Activated CD4-positive, alpha-beta T cell treated with anti-CD3 and anti-CD28 coated beads, Interleukin-2, amount 50 U/mL, for 24 hours (primary cell): ENCODE data around the gene GPR17.

Experiments used
- DNase-seq, 2 donors: peaks; one replicate each; pipeline ENCODE4 v3.0.0-alpha.2; 2020; ENCODE audit warnings: low read depth in 1 of 2, low spot score in 1 of 2

Gene GPR17, protein sequence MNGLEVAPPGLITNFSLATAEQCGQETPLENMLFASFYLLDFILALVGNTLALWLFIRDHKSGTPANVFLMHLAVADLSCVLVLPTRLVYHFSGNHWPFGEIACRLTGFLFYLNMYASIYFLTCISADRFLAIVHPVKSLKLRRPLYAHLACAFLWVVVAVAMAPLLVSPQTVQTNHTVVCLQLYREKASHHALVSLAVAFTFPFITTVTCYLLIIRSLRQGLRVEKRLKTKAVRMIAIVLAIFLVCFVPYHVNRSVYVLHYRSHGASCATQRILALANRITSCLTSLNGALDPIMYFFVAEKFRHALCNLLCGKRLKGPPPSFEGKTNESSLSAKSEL

GRCh38 chr2:127645395-127646291, at the start of gene GPR17:
Gene GPR17 (plus strand): TSS chr2:127646153. CDS start chr2:127650736, 4,583 bp downstream.
- DNase-seq, result no peak

DNA sequence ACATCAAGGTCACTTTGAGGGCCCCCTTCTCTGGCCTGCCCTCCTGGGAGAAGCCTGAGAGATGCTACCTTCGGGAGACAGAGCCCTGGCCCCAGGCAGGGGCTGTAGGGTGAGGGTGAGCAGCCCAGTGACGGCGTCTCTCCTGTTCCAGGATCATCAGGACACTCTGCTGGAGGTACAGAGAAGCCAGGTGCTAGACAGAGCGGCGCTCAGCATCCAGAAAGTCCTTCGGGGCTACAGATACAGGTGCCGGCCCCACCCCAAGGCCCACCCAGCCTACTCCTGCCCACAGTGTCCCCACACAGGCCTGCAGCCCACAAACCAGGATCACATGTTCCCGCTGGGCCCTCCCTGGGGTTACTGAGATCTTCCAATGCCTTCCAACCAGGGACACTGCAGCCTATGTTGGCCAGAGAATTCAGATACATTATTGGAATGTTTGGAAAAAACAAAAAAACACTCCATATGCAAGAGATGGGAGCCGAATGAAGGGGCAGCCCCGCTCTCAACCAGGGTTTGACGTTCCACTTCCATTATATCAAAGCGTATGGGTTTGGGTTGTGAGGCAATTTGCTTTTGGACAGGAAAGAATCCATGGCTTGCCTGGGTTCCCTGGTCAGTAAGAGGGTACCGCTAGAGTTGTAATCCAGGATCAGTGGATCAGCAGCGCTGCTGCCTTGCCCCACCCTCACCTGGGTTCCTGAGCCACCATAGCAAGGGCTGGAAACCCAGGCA, 49.5 kb upstream of the GPR17 start:
- no peak for DNase-seq

DNA sequence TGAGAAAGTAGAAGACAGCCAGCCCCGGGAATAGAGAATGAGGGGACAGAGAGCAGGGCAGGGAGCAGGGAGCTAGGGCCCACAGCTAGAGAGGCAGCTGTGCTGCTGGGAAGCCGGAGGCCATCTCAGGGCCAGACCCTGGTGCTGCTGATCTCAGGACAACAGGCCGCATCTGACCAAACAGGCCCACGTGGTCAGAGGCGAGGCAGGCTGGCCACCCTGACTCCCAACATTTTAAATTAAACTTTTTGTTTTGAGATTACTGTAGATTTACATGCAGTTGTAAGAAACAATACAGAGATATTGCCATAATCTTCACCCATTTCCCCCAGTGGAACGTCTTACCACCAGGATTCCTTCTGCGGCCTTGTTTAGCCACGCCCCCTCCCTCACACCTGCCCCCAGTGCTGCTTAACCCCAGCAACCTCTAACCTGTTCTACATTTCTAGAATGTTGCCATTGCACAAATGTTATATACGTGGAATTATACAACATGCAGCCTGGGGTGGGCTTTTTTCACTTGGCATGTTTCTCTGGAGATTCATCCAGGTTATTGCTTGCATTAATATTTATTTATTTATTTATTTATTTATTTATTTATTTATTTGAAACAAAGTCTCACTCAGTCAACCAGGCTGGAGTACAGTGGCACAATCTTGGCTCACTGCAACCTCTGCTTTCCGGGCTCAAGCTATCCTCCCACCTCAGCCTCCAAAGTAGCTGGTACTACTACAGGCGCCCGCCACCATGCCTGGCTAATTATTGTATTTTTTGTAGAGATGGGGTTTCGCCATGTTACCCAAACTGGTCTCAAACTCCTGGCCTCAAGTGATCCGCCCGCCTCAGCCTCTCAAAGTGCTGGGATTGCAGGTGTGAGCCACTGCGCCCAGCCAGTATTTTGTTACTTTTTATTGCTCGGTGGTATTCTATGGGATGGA, 48.6 kb upstream of the GPR17 start:
- DNase-seq, result no peak

DNA sequence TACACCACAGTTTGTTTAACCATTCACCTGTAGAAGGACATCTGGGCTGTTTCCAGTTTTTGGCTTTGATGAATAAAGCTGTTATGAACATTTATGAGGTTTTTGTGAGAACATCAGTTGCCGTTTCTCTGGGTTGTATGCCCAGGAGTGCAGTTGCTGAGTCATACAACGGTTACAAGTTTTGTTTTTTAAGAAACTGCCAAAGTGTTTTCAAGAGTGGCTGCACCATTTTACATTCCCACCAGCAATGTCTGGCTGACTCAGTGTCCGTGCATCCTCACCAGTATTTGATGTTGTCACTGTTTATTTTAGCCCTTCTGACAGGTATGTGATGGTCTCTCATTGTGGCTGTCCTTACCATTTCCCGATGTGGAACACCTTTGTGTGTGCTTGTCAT, 48.0 kb upstream of the GPR17 start:
- no peak for DNase-seq

DNA sequence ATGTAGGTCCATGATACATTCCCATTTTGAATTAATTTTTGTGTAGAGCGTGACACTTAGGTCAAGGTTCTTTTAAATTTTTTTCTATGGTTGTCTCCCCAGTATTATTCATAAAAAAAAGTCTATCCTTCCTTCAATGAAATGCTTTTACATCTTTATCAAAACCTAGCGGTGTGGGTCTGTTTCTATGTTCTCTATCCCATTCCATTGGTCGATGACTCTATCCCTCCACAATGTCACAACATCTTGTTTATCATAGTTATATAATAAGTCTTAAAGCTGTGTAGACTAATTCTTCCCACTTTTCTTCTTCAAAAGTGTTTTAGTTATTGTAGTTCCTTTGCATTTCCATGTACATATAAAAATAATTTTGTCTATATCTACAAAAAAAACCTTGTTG, 47.2 kb upstream of the GPR17 start:
- no peak for DNase-seq

GRCh38 chr2:127599211-127599610, 46.7 kb upstream of the GPR17 start:
- DNase-seq, result no peak

DNA sequence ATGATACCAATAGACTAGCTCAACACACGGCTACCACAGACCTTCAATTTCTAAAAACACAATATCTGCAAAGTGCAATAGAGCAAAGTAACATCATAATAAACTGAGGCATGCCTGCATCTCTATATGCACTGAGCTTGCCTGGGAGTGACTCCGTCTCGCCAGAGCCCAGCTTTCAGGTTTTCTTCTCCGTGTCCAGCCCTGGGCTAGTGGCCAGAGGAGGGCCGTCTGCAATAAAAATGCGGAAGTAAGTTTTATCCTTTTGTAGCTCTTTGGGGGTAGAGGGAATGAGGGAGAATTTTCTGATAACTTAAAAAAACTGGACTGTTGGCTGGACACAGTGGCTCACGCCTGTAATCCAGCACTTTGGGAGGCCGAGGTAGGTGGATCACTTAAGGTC, 41.0 kb upstream of the GPR17 start:
- DNase-seq, result no peak

DNA sequence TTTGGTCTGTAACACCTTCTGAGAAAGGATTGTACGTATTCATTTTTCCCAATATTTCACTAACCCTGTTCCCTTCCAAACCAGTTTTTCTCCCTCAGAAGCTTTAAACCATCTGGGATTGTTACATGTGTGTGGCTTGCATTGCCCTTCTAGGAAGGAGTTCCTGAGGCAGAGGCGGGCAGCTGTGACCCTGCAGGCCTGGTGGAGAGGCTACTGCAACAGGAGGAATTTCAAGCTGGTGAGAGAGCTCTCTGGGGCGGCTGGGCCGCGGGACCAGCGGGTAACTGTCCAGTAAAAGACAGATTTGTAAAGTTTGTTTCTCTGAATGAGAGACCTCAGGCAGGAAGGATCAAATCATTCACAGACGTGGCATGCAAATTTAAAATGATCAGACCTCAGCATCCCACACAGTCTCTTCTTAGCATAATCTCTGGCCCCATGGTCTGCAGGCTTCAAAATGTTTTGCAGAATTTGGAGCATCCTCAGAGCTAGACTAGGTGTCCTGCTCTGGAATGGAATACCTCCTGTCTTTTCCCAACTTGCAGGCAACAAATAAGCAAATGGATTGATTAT, 40.2 kb upstream of the GPR17 start:
- no peak for DNase-seq

DNA sequence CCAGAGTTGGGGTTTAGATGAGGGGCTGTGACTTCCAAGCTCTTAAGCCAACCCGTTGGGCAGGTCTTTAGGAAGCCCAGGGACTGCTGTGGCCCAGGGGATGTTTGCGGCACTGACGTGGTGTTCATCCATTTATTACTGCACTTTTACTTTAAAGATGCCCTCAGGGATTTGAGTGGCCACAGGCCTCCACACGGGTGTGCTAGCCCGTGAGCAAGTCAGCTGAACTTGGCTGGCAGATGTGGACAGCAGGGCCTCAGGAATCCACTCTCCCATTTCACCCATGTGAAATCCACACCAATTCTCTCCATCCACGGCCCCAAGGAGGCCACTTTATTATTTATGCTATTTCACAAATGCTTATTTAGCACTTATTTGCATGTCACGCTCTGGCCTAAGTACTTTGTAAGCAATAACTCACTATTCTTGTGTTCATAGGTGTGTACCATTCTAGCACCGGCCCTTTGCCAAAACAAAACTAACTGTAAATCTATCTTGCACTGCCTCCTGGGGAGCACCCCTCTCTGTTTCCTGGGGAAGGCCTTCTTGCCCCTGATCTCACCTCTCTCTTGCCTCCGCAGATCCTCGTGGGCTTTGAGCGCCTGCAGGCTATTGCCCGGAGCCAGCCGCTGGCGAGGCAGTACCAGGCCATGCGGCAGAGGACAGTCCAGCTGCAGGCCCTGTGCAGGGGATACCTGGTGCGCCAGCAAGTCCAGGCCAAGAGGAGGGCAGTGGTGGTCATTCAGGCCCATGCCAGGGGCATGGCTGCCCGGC, 39.1 kb upstream of the GPR17 start:
- no peak for DNase-seq

DNA sequence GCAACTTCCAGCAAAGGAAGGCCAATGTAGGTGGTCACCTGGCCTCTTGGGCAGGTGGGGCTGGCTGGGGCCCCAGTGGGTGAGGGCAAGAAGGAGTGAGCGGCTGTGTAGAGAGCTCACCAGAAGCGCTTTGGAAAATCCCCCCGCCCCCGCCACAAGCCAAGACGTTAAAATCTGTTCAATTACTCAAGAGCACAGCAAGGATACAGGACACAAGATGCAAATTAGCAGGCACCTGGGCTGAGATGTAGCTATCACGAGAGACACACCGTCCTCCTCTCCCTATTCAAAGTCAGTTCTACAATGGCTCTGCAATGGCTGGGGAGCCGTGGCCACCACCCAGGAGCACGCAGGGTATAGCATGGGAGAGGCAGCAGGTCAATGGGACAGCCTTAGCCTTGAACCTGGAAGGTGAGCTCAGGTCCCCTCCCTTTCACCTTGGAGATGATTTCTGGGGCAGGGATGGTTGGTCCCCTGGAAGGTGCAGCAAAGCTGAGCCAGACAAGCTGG, 38.5 kb upstream of the GPR17 start:
- no peak for DNase-seq

- DNase-seq, result no peak
Observed at GRCh38 chr2:127608061-127609030, 37.6 kb upstream of the GPR17 start.

- DNase-seq, result no peak
Observed at GRCh38 chr2:127609031-127609751, 36.8 kb upstream of the GPR17 start.

GRCh38 chr2:127609818-127610217, 36.1 kb upstream of the GPR17 start:
- DNase-seq, result no peak

- no peak for DNase-seq
Observed at GRCh38 chr2:127610561-127610960, 35.4 kb upstream of the GPR17 start.

DNA sequence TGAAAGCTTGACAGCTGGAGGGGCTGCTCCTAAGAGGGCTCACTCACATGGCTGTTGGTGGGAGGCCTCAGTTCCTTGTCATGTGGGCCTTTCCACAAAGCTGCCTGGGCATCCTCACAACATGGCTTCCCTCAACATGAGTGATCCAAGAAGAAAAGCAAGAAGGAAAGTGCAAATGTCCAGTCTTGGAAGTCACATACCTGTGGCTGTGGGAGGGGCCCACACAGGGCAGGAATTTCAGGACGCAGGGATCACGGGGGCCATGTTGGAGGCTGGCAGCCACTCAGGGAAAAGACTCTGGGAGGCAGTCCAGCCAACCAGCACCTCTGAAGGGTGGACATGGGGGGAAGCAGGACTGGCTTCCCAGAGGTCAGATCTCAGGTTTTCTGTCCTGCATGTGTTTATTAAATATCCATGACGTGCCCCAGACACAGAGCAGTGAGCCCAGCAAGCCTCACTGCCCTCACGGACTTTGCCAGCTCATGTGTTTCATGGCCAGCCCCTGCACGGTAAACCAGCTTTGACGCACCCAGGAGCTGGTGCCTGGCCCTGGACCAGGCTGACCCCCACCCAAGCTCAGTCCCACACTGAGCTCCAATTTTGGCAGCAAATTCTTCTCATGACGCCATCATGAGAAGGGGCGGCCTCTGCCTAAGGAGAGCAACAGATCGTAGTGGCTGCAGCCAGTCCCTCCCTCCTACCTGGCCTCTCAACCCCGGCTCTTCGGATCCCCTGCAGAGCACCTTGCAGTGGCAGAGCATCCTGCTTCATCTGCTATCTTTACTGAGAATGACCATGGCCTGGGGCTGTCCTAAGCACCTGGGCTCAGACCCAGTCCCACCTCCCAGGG, 34.7 kb upstream of the GPR17 start:
- no peak for DNase-seq

DNA sequence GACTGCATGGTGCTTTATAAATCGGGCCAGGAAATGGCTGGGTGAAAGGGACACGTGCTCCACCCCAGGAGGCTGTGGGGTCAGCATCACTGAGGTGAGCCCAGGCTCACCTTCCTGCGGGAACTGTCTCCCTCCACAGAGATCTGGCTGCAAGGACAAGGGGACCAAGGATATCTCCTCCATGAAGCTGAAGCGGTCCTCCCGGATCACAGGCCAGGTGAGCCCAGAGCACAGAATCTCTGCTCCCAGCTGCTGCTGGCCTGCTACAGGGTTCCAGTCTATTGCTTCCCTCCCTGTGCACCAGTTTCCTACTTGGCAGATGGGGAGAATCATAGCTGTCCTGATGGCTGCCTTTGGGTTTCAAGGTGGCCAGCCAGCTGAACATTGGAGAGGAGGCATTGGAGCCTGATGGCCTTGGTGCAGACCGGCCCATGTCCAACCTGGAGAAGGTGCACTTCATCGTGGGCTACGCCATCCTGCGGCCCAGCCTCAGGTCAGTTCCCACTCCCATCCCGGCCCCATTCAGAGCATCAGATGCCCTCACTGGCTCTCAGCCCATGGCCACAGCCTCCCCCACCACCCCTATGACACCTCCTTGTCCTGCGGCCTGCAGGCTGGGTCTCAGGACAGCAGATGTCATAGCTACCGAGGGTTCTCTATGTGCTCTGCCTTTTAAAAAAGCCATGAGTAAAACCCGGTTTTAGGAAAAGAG, 33.7 kb upstream of the GPR17 start:
- no peak for DNase-seq
